Testis (tissue), 3 donors: ENCODE data around the gene FERMT3. TPM values are rescaled to one million over a fixed set of nuclear protein-coding genes. Genes with fewer than 3 reads are reported as not detected.

Experiments used
- DNase-seq: peaks from one replicate; pipeline ENCODE4 v3.0.0-alpha.2; 2019
- H3K27ac ChIP-seq, 2 donors: fragments of 200-600 bp; sonication (generic); one replicate each; pipeline ENCODE4 v1.5.1; 2019
- H3K27me3 ChIP-seq: fragments of 200-600 bp; sonication (generic); one replicate; pipeline ENCODE4 v1.5.1; 2019
- H3K36me3 ChIP-seq: fragments of 200-600 bp; sonication (generic); one replicate; pipeline ENCODE4 v1.5.1; 2017; ENCODE audit warnings: low read depth; ENCODE audit errors: missing control alignments
- H3K4me1 ChIP-seq: fragments of 200-600 bp; sonication (generic); one replicate; pipeline ENCODE4 v1.5.1; 2019
- H3K4me3 ChIP-seq, 2 donors: fragments of 200-600 bp; sonication (generic); one replicate each; pipeline ENCODE4 v1.5.1; 2017 to 2019
- H3K9me3 ChIP-seq: fragments of 200-600 bp; sonication (generic); one replicate; pipeline ENCODE4 v1.5.1; 2017
- CTCF ChIP-seq, 3 experiments: fragments of 450-650 bp in 2 of 3; fragments of 200-600 bp in 1 of 3; sonication (generic) in 1 of 3; IDR thresholded peaks; one replicate each; pipeline ENCODE4 v1.5.1; 2016 to 2019; ENCODE audit warnings: antibody characterized with exemption in 3 of 3, mild to moderate bottlenecking in 2 of 3, moderate library complexity in 1 of 3
- POLR2A ChIP-seq: fragments of 450-650 bp; IDR thresholded peaks from one replicate; pipeline ENCODE4 v1.6.1; 2017; ENCODE audit warnings: antibody characterized with exemption, mild to moderate bottlenecking, moderate library complexity
- WGBS, 2 donors: methylation state at CpG; one replicate each; pipeline ENCODE4 v1.1.5; 2018; 5-methylcytosine and 5-hydroxymethylcytosine counted together
- intact Hi-C: fragments of 100-400 bp; cut with DNase I; formaldehyde crosslinking; loops from one replicate; pipeline ENCODE4 v1.15.1; 2023; ENCODE audit warnings: low total_unique reads
- polyA plus RNA-seq: library from polyadenylated mRNA; stranded (reverse); fragments of 350-450 nt; fragmentation: Illumina TruSeq; extraction: RNeasy Lipid Tissue Mini Kit (QIAGEN cat#74804); gene quantifications from one replicate; pipeline ENCODE4 v1.2.3, GENCODE V29; 2014; ENCODE audit warnings: low read depth, low replicate concordance; ENCODE audit not compliant: insufficient read depth
- total RNA-seq, 2 donors: library from RNA; depleted of rRNA; stranded (reverse); fragments of >200 nt; gene quantifications; one replicate each; pipeline ENCODE4 v1.2.3, GENCODE V29; 2016

Gene FERMT3
- total and polyA plus RNA-seq, 3 donors from 2014 or later: 7.2 to 10.9 (median 8.2) TPM

- intact Hi-C loops: no loop called here
- Histone ChIP-seq H3K9me3 (no peaks in the 10 kb centered on the region), H3K4me1 (peaks cover 30% of the 10 kb centered on the region), H3K4me3 (no peak overlapping the region), H3K27ac (no peak overlapping the region), H3K27me3 (no peaks in the 10 kb centered on the region), H3K36me3 (no peaks in the 10 kb centered on the region)
- TF ChIP-seq POLR2A: no peak
- WGBS, 2 donors: 61 to 64% methylated on average over 9 of the region's 9 CpGs
- no peak for DNase-seq
Observed at GRCh38 chr11:64222651-64223000, 16.1 kb downstream of the FERMT3 start.

- no peak for DNase-seq
Observed at GRCh38 chr11:64223001-64223651, 16.6 kb downstream of the FERMT3 start.

GRCh38 chr11:64224151-64224890, 17.8 kb downstream of the FERMT3 start:
- no peaks in the 10 kb centered on the region for H3K27me3 ChIP-seq
- TF ChIP-seq POLR2A (no peak), CTCF (IDR thresholded peaks at IDR 0.05) (no peak)
- H3K9me3 ChIP-seq: no peaks in the 10 kb centered on the region
- H3K36me3 ChIP-seq: no peaks in the 10 kb centered on the region
- intact Hi-C loops: no loop called here
- no peak overlapping the region for H3K4me3 ChIP-seq
- peaks cover 32% of the 10 kb centered on the region for H3K4me1 ChIP-seq
- H3K27ac ChIP-seq: no peak overlapping the region
- WGBS, 2 donors: 80 to 91% methylated on average over 8 to 17 of the region's 17 CpGs
- DNase-seq: no peak

More at GRCh38 chr11:64223001-64223651, 16.6 kb downstream of the FERMT3 start:
- intact Hi-C loops: no loop called here
- peaks cover 32% of the 10 kb centered on the region for H3K4me1 ChIP-seq
- no peaks in the 10 kb centered on the region for H3K9me3 ChIP-seq
- H3K27ac ChIP-seq: no peak overlapping the region
- TF ChIP-seq POLR2A (no peak), CTCF (IDR thresholded peaks at IDR 0.05) (no peak)
- no peaks in the 10 kb centered on the region for H3K27me3 ChIP-seq
- WGBS, 2 donors: 78 to 80% methylated on average over 13 to 24 of the region's 24 CpGs
- no peak overlapping the region for H3K4me3 ChIP-seq
- no peaks in the 10 kb centered on the region for H3K36me3 ChIP-seq

- intact Hi-C loops: no loop called here
- peak overlapping the region; percentile 74 to 75 for H3K4me3 ChIP-seq
- no peaks in the 10 kb centered on the region for H3K36me3 ChIP-seq
- TF ChIP-seq CTCF (IDR thresholded peaks at IDR 0.05): no peak
- TF ChIP-seq POLR2A: no peak
- DNase-seq: no peak
- no peaks in the 10 kb centered on the region for H3K27me3 ChIP-seq
- H3K4me1 ChIP-seq: peaks cover 38% of the 10 kb centered on the region
- peak overlapping the region; percentile 72 to 84 for H3K27ac ChIP-seq
- no peaks in the 10 kb centered on the region for H3K9me3 ChIP-seq
- WGBS, 2 donors: 50 to 58% methylated on average over 4 to 22 of the region's 22 CpGs
Observed at GRCh38 chr11:64224891-64225607, 18.5 kb downstream of the FERMT3 start.
